Measurements from ENCODE around the gene PIGT.
A peak's percentile ranks its signal among the peaks of the same experiment; 100 is the strongest.

Gene PIGT

DNA sequence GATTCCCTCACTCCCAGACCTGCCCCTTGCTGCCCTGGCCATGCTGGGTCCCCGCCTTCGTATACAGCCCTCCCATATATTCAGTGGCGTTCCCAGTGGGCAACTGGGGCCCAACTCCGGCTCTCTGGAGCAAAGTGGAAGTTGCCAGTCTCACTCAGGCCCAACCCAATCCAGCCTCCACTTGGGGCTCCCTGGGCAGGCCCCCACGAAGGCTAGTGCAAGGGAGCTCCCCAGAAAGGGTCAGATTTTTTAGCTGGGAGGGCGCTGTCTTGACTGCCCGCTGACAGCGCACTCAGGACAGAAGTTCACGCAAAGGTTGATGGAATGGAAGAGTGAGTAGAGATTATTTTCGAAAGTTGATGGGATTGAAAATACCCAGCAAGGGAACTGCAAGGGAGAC, 43.7 kb upstream of the PIGT start:
- TF ChIP-seq, protein P1, sequence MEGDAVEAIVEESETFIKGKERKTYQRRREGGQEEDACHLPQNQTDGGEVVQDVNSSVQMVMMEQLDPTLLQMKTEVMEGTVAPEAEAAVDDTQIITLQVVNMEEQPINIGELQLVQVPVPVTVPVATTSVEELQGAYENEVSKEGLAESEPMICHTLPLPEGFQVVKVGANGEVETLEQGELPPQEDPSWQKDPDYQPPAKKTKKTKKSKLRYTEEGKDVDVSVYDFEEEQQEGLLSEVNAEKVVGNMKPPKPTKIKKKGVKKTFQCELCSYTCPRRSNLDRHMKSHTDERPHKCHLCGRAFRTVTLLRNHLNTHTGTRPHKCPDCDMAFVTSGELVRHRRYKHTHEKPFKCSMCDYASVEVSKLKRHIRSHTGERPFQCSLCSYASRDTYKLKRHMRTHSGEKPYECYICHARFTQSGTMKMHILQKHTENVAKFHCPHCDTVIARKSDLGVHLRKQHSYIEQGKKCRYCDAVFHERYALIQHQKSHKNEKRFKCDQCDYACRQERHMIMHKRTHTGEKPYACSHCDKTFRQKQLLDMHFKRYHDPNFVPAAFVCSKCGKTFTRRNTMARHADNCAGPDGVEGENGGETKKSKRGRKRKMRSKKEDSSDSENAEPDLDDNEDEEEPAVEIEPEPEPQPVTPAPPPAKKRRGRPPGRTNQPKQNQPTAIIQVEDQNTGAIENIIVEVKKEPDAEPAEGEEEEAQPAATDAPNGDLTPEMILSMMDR (IDR thresholded peaks at IDR 0.05; ENCODE audit: control extremely low read depth, extremely low read depth, low read depth, missing control alignments), result no peak
- CTCF ChIA-PET, result interaction anchor here (0.8 to 22.0 kb wide), 13 partner anchors 9 to 399 kb away, joined by 3 to 488 read pairs (median 22); partner anchors contain the start of genes PIGT and SYS1
- POLR2A ChIA-PET, result interaction anchor here (1.6 kb wide), 1 partner anchor 9 kb away, joined by 4 read pairs; the partner anchor contains the start of gene SYS1
- DNase-seq (ENCODE audit: extremely low spot score), result no peak

DNA sequence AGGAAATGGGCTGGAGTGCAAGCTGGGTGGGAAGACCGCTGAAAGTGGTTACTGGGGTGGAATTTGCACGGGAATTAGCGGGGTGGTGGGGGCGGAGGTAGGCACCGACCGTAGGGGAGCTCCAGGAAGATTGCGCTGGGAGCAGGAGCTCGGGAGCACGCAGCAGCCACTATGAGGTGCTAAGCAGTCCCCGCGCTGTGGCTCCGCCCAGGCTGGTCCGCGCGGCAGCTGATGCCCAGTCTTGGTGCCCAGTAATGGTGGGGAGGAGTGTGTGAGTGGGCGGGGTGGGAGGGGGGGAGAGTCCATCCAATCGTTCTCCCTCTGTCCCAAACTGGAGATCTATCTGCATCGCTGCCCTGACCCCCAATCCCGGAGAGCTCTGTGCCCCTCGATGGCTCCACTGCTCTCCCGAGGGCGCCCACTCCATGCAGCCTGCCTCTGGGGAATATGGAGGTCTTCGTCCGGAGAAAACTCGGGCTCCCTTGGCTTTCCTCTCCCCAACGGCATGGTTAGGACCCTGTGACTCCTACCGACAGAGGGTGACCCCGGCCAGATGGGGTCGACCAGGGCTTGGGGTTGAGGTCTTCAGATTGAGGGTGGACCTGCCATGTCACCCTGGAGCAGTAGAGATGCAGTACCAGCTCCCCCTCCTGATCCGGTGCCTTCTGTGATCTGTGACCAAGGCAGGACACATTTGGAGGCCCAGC, 43.1 kb upstream of the PIGT start:
- ChIA-PET POLR2A (interaction anchor here (1.6 kb wide), 1 partner anchor 10 kb away, joined by 4 read pairs; the partner anchor contains the start of gene SYS1), CTCF (interaction anchor here (1.1 to 22.0 kb wide), 30 partner anchors 11 to 398 kb away, joined by 3 to 488 read pairs (median 7); partner anchors contain the start of genes PIGT and SYS1)

DNA sequence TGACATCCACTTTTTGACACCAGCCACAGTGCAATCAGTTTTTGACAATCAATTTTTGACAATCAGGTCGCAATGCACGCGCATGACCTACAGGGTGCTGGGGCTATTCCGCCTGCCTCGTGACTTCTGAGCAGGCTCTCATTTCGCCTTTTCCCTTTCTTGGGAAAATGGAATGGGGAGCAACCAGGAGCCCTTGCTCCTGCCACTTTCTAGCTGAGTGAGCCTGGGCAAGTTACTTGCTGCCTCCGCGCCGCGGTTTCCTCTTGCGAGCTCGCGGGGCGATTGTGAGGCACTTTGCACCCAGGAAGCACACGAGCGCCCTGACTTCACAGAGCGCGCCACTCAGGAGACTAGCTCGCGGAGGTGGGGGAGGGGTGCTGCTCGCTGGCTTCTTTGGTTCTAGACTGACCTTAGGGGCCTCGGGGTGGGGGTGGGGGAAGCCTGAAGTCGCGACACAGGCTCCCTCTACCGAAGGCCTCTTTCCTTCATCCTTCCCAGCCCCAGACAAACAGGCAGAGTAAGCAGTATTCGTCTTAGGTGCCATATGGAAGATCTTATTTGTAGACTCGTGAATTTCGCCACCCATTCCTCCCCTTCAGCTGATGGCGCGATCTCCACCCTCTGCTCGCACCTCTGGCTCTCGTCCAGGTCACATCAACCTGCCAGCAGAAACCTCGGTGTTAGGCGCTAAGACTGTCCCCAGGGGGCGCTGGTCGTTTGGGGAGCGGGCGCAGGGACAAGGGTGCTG, 42.4 kb upstream of the PIGT start:
- ChIA-PET POLR2A (interaction anchor here (0.5 to 0.6 kb wide), 2 partner anchors 10 to 39 kb away, joined by 4 to 5 read pairs; no protein-coding TSS in a partner anchor), CTCF (interaction anchor here (0.9 to 22.0 kb wide), 44 partner anchors 8 to 440 kb away, joined by 3 to 488 read pairs (median 5); partner anchors contain the start of genes PIGT and SYS1)
- DNase-seq (ENCODE audit: extremely low spot score), result peak; percentile 84
- TF ChIP-seq, protein P1 (IDR thresholded peaks at IDR 0.05; ENCODE audit: control extremely low read depth, extremely low read depth, low read depth, missing control alignments), result peak; percentile 93

More for the DNA sequence above, 43.1 kb upstream of the PIGT start:
- DNase-seq (ENCODE audit: extremely low spot score), result no peak
- TF ChIP-seq, protein P1 (IDR thresholded peaks at IDR 0.05; ENCODE audit: control extremely low read depth, extremely low read depth, low read depth, missing control alignments), result no peak

DNA sequence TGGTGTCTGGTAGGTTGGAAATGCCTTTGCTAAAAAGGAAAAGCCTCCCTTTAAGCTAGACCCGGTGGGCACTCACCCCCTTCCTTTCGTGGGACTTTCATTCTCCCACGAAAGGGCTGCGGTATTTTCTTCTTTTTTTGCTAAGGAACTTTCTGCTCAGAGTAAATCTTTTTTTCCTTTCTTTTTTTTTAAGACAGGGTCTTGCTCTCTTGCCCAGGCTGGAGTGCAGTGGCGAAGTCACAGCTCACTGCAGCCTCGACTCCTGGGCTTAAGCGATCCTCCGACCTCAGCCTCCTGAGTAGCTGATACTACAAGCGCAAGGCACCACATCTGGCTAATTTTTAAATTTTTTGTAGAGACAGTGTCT, 41.9 kb upstream of the PIGT start:
- ChIA-PET POLR2A (interaction anchor here (0.5 to 0.6 kb wide), 2 partner anchors 10 to 38 kb away, joined by 4 to 5 read pairs; no protein-coding TSS in a partner anchor), CTCF (interaction anchor here (0.9 to 22.0 kb wide), 44 partner anchors 9 to 439 kb away, joined by 3 to 488 read pairs (median 5); partner anchors contain the start of genes PIGT and SYS1)
- TF ChIP-seq, protein P1 (IDR thresholded peaks at IDR 0.05; ENCODE audit: control extremely low read depth, extremely low read depth, low read depth, missing control alignments), result no peak
- no peak for DNase-seq (ENCODE audit: extremely low spot score)

DNA sequence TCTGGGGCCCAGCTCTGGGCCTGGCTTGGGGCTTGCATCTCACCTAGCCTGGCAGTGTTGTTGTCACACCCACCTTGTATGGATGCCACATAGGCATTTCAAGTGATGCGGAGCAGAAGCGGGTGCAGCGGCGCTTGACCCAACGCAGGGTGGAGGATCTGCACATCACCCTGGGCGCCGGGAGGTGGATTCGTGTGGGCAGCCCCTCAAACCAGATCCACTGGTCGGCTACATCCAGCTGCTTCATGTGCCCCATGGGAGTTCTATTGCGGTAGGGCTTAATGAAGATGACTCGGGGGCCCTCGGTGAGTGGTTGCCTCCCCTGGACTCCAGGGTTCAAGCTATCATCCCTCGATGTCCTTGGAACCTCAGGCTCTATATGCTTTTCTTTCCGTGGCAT, 41.0 kb upstream of the PIGT start:
- no peak for DNase-seq (ENCODE audit: extremely low spot score)
- ChIA-PET CTCF (interaction anchor here (1.3 to 22.0 kb wide), 13 partner anchors 8 to 396 kb away, joined by 3 to 488 read pairs (median 22); partner anchors contain the start of genes PIGT and SYS1), POLR2A (no interaction called here)
- TF ChIP-seq, protein P1 (IDR thresholded peaks at IDR 0.05; ENCODE audit: control extremely low read depth, extremely low read depth, low read depth, missing control alignments), result no peak

DNA sequence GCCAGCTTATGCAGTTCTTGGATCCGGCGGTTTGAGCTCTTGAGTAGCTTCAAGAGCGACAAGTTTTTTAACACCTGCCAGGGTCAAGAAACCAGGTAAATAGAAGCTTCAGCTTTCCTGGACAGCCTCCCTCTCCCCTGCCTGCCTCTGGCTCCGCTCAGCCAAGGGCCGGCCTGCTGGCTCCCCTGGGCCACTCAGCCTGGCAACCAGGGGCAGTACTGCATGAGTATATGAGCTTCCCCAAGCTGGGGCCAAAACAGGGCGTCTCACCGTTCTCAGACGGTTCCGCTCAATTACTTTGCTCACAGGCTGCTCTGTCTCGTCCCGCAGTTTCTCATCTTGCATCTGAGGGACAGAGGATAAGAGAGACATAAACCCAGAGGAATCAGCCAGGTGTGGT, 38.7 kb upstream of the PIGT start:
- CTCF ChIA-PET, result interaction anchor here (0.9 to 22.0 kb wide), 7 partner anchors 16 to 393 kb away, joined by 3 to 488 read pairs (median 6); partner anchors contain the start of gene SYS1
- TF ChIP-seq, protein P1 (IDR thresholded peaks at IDR 0.05; ENCODE audit: control extremely low read depth, extremely low read depth, low read depth, missing control alignments), result no peak

More for the DNA sequence above, 38.7 kb upstream of the PIGT start:
- no peak for DNase-seq (ENCODE audit: extremely low spot score)
- POLR2A ChIA-PET, result interaction anchor here (1.1 kb wide), 1 partner anchor 9 kb away, joined by 4 read pairs; no protein-coding TSS in a partner anchor

Measured in GM10248 (cell line).